Astrocyte of the spinal cord (primary cell): ENCODE measurements around the gene PELI2.

Experiments used
- DNase-seq: peaks from one replicate; pipeline ENCODE4 v3.0.0; 2011; ENCODE audit warnings: low read depth, low spot score
- H3K4me3 ChIP-seq: 2 replicates; pipeline ENCODE4 v1.5.1; 2011; ENCODE audit warnings: low read depth, mild to moderate bottlenecking, low read length, moderate library complexity
- in situ Hi-C: cut with HindIII; loops from 2 replicates; pipeline ENCODE4 v1.10.0; 2017; ENCODE audit warnings: low sequenced_read_pairs
- TF ChIP-seq, protein P1 (sequence below): IDR thresholded peaks from 2 replicates; pipeline ENCODE4 v1.5.1; 2012; ENCODE audit warnings: low read depth, mild to moderate bottlenecking, low read length, inconsistent platforms

PELI2 gene

GRCh38 chr14:56213306-56213705 lies 95.1 kb downstream of the PELI2 start:
- in situ Hi-C loops, result no loop called here
- no peak overlapping the region for H3K4me3 ChIP-seq
- no peak for DNase-seq
- TF ChIP-seq, protein P1, sequence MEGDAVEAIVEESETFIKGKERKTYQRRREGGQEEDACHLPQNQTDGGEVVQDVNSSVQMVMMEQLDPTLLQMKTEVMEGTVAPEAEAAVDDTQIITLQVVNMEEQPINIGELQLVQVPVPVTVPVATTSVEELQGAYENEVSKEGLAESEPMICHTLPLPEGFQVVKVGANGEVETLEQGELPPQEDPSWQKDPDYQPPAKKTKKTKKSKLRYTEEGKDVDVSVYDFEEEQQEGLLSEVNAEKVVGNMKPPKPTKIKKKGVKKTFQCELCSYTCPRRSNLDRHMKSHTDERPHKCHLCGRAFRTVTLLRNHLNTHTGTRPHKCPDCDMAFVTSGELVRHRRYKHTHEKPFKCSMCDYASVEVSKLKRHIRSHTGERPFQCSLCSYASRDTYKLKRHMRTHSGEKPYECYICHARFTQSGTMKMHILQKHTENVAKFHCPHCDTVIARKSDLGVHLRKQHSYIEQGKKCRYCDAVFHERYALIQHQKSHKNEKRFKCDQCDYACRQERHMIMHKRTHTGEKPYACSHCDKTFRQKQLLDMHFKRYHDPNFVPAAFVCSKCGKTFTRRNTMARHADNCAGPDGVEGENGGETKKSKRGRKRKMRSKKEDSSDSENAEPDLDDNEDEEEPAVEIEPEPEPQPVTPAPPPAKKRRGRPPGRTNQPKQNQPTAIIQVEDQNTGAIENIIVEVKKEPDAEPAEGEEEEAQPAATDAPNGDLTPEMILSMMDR, result no peak

GRCh38 chr14:56215180-56215579 lies 97.0 kb downstream of the PELI2 start:
- TF ChIP-seq, protein P1, result no peak
- in situ Hi-C loops, result no loop called here
- H3K4me3 ChIP-seq, result no peak overlapping the region
- no peak for DNase-seq

GRCh38 chr14:56216626-56217379 lies 98.6 kb downstream of the PELI2 start:
- TF ChIP-seq, protein P1, result no peak
- in situ Hi-C loops, result no loop called here
- no peak for DNase-seq
- no peak overlapping the region for H3K4me3 ChIP-seq

GRCh38 chr14:56217380-56218045 lies 99.3 kb downstream of the PELI2 start:
- TF ChIP-seq, protein P1, result no peak
- H3K4me3 ChIP-seq, result no peak overlapping the region
- DNase-seq, result no peak
- in situ Hi-C loops, result no loop called here

GRCh38 chr14:56219666-56220413 lies 101.6 kb downstream of the PELI2 start:
- no peak for DNase-seq
- in situ Hi-C loops, result no loop called here

More at GRCh38 chr14:56219666-56220413, 101.6 kb downstream of the PELI2 start:
- no peak overlapping the region for H3K4me3 ChIP-seq
- TF ChIP-seq, protein P1, result no peak
